ENCODE results near the gene PLEKHG1.

Gene PLEKHG1

DNA sequence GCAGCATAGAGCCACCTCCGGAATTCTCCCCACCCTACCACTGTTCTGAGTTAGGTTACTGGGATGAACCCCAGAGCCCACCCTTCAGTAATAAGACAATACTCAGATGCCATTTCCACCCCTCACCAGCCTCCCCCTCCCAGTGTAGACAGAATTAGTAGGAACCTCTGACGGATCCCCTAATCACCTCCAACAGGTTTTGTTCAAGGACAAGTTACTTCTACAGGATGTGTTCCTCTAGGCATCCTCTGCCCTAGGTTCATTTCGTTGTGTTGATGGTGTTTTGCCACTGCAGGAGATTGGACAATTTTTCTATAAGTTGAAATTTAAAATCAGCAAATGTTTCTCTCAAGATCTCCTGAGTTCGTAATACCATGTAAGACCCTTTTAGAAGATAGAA, 22.8 kb downstream of the PLEKHG1 start:
- no peak for DNase-seq

DNA sequence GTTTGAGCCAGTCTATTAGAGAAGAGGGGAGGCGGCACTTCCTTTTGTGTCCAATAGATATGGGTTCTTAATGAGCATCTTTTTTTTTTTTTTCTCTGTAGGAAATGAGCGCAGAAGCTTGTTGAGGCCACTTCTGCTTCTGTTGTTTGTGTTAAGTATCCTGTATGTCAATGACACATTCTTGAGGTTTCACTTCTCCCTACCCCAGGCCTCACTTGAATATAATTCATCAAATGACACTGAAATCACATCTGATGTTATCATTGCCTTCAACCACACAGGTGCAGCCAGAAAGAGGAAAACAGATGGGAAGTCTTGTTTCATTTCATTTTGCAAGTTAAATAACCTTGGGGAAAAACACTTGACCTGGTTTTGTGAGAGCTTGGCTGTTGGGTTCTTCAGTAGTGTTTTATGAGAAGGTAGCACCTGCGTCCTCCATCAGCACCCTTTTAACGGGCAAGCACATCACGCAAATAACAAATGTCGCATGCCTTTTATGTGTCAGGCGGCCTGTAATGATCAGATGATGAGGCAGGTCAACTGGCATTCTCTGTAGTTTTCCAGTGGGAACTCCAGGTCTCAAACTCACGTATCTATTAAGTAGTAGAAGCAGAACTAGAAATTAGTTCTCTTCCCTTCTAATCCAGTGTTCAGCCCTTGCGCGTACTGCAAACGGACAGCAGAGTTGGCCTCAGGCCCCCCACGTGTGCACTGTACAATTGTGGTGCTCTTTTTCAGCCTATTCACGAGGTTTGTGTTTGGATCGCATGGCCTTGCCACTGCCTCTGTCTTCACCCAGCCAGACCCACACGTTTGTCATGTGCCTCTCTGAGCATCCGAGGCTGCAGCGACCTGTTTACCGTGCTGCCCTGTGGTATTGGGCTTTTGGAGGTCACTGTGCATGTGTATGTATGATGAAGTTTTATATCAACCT, 23.5 kb downstream of the PLEKHG1 start:
- peak; percentile 27 for DNase-seq

DNA sequence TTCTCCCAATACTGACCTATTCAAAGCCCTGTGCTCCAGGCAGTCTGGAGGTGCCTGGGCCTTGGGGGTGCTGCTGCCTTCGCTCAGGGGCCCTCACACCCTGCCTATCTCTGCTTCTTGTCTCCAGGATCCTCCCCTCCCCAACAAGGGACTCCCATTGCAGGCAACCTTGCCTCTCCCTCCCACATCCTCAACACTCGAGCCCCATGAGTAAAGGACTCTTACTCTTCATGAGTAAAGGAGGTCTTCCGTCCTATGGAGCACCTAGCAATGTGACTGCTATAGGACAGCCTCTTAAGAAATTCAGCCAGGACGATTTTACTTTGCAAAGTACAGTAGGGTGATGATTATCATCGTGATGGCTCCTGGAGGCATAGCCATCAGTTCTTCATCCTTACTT, 24.5 kb downstream of the PLEKHG1 start:
- DNase-seq: no peak

DNA sequence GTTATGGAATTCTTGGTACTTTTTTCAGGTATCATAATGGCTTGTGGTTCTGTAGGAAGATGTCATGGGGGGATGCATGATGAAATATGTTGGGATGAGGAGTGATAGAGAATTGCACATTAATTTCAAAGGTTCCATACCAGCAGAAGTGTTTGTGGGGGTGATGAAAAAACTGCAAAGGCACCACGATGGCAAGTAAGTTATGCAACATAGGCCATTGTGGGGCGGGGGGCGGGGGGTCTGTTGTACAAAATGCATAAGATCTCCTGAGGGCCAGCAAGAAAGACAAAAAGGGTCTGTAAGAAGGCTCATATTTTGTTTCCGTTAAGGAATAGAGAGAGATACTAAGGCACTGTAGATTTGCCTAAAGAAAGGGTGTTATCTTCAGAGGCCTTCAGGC, 26.2 kb downstream of the PLEKHG1 start:
- DNase-seq: no peak

DNA sequence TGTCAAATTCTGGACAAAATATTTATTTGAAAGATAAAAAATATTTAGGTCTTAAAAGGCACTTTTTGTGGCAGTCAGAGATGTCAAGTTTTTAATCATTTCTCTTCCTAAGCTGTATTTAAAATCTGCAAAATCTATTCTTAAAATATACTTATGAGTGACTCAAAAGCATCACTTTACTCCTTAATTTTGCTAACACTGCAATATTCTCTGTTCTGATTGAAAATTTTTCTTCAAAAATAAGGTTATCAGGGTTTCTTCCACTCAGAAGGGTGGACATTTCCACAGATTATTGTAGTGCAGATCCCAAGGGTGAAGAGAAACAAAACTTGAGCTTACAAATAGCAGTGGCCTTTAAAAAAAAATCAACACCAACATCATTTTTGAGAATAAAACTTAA, 27.5 kb downstream of the PLEKHG1 start:
- DNase-seq: no peak

DNA sequence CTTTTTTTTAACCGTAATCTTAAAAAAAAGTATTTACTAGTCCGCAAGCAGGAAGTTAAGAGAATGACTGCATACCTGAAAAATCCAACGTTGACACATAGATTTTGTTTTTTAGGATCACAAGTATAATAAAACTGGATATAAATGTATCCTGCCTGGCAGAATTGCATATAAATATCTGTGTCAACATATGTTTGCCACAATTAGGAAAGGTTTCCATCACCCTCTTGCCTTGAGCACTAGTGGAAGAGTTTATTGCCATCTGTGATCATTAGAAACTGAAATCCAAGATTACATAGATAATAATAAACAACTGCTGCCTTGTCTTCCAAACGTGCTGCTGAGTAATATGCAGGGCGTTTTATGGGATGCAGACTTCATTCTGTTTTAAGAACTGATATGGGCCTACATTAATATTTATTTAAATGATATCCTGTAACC, 27.9 kb downstream of the PLEKHG1 start:
- no peak for DNase-seq

DNA sequence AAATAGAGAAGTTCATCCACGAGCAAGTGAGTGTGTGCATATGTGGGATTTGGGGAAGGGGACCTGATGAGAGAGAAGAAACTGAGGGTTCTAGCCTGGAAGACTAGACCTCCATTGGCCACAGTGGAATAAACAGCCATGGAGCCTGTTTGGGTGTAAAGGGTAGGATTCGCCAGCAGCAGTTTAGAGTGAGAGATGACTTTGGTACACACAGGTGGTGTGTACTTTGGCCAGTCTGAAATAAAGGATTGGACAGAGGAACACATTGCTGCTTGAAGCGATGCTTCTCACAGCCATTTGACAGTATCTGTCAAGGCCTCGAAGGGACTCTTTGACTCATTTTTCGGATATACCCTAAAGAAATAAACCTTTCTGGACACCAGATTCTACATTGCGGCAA, 29.2 kb downstream of the PLEKHG1 start:
- DNase-seq: no peak

DNA sequence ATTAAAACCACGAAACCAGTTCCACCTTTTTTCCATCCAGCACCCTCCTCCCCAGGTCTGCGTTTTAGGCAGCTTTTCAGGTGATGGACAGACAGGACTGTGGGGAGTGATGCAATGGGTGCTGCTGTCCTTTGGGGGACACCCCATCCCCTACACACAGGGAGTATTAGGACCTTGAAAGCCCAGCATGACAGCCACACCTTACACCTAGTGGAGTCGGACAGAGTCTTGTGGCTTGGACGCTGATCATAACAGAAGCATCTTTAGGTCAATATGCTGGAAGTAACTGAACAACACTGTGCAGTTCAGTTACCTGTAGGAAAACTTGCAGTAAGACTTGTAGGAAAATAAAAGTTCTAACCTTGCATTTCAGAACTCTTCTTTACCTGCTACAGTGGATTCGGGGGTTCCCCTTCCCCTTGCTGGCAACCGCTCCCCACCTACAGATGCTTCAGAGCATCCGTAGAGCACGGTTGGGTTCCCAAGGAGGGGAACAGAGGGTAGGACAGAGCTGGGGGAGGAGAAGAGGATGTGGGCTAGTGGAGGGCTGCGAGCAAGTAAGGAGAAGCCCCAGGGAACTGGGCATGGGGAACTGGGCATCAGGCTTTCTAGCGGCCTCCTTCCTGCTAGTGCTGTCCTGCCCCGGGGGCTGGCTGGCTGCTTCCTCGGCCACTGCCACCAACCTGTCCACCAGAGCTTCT, 31.7 kb downstream of the PLEKHG1 start:
- DNase-seq: no peak

DNA sequence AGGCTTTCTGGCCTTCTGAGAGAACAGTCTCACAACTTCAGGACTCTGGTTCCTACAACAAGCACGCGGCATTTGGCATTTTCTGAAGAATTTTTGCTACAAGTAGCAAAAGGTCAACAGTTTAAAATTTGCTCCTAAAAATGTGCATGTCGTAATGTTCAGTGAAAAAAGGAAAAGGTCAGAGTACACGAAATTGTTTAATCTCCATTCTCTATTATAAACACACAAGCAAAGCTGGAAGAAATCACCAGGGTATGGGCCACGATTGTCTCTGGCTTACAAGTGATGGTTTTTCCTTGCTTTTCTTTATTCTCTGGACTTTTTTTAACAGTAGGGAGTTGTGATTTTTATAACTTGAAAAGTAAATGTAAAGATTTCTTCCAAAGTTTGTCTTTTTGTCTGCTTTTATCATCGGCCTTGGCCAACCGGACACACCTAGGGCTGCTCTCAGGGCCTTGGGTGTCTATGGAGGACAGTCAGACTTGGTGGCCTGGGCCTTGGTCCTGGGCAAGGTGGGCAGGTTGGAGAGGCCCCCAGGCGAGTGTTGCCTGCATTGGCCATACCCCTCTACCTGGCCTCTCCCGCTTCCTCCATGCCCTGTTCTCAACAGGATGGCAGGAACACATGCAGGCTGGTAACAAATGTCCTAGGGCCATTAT, 32.4 kb downstream of the PLEKHG1 start:
- no peak for DNase-seq

DNA sequence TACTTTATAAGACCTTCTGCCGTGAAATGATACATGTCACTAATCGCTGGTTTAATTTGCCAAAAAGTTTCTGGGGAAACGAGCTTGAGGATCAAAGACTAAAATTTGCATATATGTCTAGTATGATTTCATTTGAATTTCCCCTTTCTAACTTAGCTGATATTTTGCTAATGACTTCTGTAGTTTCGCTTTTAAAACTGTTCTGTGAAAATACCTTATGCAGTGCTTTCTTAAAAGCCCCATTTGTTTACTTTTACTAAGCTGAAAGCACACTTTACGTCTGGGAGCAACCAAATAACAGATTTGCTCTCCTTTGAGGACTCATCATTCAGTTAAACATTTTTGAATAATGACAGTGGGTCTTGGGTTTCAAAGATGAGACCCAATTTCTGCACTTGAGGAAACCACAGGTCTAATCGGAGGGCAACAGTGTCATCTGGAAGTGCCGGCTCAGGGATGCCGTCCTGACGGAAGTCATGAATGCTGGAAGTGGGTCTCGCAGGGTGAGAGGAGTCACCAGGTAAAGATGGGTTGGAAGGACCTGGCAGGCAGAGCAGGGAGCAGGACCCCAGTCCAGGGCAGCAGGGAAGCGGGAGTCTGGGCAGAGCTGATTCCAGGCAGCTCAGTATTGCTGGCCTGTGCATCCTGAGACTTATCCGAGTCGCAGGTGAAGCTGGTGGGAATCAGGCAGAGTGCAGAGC, 33.2 kb downstream of the PLEKHG1 start:
- no peak for DNase-seq

DNA sequence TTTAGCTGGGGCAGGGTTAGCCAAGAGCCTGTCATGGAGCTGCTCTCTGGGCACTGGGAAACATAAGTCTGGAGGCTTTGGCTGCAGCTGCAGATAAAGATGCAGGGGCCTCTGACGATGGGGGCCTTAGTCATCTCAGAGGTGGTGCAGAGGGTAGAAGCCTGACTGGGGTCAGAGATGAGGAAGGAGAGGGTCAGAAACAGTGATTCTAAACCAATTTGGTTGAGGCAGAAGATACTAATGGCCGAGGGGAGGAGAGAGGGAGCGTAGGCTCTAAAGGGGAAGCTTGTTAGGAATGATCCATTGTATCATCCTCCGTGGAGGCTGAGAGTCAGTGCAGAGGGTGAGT, 33.8 kb downstream of the PLEKHG1 start:
- no peak for DNase-seq

DNA sequence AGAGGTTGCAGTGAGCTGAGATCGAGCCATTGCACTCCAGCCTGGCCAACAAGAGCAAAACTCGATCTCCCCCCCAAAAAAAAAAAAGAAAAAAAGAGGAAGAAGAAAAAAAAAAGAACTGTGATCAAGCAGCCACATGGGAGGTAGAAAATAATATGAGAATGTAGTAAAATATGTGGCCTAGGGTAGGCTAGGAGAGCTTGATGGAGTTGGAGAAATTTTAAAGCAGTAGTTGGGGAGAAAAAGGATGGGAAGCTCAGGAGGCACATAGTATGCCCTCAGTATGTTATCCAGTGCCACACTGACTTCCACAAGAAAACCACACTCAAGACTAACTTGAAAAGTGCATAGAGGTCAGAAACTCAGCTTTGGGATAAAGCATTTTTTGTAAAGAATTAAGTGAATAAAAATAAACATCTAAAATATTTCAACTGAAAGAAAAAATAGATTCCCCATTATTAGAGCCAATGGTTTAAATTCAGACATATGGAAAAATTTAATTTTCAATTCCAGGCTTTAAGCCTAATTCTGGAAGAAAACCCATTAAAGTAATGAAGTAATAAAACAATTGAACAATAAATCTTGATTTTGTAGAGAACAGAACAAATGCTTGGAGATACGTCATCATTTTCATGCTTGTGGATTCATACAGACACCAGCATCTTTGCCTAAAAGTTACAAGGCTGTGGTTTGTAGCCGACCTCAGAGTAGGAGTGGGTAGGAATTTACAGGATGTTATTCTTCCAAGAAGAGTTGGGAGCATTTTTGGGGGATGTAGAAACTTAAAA, 34.7 kb downstream of the PLEKHG1 start:
- no peak for DNase-seq

DNA sequence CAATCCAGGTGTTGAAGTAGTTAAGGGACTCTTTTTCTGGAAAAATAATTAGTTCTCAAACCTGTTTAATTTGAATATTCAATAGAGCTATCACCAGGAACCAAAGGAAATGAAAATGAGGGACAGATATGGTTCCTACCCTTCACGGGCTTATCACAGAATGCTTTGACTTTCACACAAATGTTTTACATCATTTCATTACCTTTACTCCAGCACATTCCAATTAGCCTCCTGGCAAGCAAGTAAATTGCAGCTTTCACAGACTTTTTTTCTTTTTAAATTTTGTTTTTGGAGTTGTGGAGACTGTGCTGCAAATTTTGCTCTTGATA, 35.2 kb downstream of the PLEKHG1 start:
- DNase-seq: no peak

DNA sequence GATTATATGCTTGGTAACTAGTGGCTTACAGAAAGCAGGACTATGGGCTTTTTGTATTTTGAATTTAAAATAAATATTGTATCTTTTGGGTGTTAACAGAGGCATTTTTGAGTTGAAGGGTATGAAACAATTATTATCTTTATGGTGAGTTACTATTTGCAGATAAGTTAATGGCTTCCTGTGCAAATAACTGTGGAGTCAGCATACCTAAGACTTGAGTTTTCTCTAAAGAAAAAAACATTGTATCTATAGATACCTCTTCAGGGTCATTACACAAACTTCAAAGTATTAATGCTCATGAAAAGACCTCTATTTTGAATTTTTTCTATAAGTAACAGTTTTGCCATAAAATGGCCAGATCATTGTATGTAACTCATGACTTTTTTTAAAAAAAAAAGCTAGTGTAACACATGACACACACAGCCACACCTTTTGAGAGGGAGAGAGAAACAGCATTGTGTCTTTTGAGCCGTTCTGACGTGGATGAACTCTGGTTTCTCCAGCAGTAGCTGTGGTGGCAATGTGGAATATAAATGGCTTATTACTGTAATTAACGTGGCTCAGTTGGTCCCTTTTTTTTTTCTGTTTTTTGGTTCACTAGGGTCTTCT, 36.3 kb downstream of the PLEKHG1 start:
- no peak for DNase-seq

DNA sequence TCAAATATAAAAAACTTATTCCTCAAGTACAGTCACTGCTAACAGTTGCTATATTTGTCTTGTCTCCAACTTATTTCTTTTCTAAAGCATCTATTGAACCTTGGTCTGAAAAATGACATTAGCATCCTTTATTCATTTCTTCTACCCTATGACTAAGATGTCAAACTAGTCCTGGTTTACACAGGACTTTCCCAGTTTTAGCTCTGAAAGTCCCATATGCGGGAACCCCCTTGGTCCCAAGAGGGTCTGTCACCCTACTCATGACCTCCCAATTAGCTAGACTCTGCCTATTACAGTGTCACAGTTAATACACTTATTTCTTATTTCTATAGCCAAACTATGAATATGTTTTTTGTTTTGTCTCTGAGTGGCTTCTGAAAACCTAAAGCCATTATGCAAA, 37.1 kb downstream of the PLEKHG1 start:
- no peak for DNase-seq

DNA sequence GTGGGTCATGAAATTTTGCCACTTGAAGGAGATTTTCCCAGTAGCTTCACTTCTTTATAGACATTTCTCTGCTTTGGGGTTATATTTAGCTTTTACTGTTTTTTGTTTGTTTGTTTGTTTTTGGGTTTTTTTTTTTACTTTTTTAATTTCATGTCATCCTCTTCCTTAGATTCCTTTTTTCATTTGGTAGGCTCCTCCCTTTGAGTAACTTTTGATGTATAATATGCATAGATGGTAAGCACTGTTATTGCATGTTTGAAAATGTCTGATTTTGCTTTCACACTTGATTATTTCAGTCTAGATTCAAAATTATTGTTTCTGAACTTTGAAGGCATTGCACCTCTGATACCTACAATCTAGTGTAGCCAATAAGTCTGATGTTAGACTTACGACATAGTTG, 37.6 kb downstream of the PLEKHG1 start:
- no peak for DNase-seq

DNA sequence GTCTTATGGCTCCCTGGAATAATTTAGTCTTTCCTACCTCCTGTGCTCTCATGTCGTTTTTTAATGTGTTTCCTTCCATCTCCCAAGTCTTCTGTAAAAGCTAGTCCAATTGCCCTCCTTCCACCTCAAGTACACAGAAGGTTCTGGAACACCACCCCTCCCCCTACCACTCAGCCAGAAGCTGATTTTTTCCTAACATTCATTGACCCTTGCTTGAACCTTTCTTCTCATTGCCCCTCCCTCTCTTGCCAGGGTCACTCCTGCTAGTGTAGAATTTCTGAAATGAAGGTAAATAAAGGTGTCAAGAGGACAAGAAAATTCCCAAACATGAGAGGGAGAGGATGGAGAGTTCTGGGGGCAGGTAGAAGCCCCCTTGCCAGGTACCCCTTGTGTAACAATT, 38.6 kb downstream of the PLEKHG1 start:
- no peak for DNase-seq

DNA sequence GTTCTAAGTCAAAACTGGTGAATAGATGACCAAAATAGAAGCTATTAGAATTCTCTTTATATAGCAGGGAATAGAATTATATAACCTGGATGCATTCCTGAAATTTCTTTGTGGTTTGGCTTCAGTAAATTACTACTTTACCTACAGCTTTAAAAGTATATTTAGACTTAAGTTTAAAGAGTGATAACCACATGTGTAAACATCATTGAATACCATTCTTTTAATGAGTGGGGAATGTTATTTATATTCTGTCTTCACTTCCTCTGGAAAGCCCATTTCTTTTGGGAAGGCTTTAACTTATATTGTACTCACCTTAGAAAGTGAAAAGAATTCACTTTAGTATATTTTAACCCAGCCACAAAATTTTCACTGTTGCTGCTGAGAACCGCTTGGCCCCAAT, 39.1 kb downstream of the PLEKHG1 start:
- DNase-seq: no peak

DNA sequence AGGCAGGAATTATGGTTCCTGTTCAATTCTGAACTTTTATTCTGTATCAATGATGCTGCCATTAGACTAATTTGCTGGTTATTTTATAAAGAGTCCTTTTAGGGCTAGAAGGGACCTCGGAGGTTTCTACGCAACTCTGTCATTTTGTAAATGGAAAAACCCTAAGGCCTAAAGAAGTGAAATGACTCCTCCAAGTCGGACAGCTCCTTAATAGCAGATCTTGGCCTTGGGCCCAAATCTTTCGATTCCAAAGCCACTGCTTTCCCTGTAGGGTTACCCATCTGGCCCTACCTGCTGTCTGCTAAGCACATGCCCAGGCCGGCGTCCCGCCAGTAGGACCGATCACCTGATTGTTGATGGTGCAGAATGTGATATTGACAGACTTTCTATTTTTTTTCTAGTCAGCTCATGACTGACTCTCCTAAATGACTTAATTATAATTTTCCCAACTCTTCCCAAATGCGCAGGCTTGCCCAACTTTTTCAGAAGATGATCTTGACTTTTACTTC, 40.2 kb downstream of the PLEKHG1 start:
- no peak for DNase-seq

DNA sequence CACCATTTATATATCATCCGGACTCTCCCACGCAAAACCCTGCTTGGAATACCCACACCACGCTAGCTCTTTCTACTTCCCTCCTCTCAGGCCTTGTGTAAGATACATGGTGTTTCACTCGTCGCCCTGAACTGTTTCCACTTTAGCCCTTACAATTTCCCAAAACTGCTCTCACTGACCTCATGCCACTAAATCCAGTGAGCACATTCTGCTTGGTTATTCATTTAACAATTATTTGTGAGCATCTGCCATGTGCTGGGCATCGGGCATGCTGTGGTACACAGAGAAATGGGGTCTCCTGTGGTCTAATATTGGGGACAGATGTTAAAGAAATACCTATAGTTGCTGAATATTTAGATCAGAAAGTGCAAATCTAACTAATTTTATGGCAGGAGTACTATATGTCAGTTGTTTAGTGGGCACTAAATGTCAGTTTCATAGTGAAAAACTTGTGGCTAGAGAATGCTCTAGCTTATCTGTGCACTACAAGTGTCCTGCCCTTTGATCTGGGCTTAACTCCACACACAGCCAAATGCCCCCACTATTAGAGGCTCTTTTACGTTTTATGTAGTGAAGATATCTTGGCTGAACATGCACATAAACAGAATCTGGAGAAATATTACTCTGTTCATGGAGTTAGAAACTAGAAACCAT, 41.0 kb downstream of the PLEKHG1 start:
- no peak for DNase-seq

DNA sequence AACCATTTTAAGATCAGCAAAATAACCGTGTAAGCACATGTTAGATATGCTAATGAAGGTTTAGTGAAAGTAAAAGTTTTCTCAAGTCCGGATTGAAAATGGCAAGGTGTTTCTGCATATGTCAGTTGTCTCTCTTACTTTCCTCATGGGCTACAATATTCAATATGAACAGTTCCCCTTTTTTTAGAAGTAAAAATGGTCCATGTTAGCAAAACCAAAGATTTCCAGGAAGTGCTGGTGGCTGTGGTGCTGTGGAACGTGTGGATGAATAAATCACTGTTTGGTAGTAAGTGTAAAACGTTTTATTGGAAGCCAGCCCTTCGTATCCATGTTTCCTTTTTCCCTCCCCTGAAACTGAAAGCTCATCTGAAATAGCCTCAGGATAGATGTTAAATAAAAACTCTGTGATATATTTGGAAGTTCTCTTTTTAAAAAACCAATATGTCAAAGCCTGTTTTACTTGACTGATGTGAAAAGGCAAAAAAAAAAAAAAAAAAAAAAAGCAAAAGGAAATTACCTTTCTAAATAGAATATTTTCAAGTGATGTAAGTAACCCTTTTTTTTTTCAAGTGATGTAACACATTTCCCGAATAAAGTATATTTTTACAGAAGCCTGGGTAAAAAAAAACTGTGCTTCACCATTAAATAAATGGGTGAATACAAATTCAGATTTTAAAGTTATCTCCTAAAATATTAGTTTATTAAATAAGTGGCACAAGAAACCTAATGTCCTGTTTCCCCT, 41.9 kb downstream of the PLEKHG1 start:
- DNase-seq: no peak

Measured in NCI-H1417 treated with DMSO at 0.1 percent for 48 hours (cell line).